ENCODE measurements around the gene NDUFB7. TPM values are rescaled to one million over a fixed set of nuclear protein-coding genes. Genes with fewer than 3 reads are reported as not detected.

The NDUFB7 gene
- total RNA-seq, 1 experiment from 2014 or later: 254 TPM

- Mint-ChIP-seq H3K27ac (no peak overlapping the region), H3K36me3 (no peaks in the 10 kb centered on the region), H3K4me1 (peaks cover 12% of the 10 kb centered on the region), H3K27me3 (ENCODE audit: low read depth) (no peaks in the 10 kb centered on the region), H3K4me3 (no peak overlapping the region), H3K9me3 (no peaks in the 10 kb centered on the region)
- DNase-seq (ENCODE audit: low spot score) (no peak), ATAC-seq (no peak)
- TF ChIP-seq GRHL2 (CRISPR knock-in tag; IDR thresholded peaks at IDR 0.05; ENCODE audit: insufficient replicate concordance, severe bottlenecking) (no peak), ZNF263 (CRISPR knock-in tag; IDR thresholded peaks at IDR 0.05; ENCODE audit: low read depth) (no peak), FOXP1 (CRISPR knock-in tag; IDR thresholded peaks at IDR 0.05; ENCODE audit: borderline replicate concordance) (no peak), ZNF416 (CRISPR knock-in tag; IDR thresholded peaks at IDR 0.05) (no peak), SP1 (CRISPR knock-in tag; conservative IDR thresholded peaks at IDR 0.05) (no peak), E2F1 (CRISPR knock-in tag; IDR thresholded peaks at IDR 0.05) (no peak), TCF7 (CRISPR knock-in tag; IDR thresholded peaks at IDR 0.05; ENCODE audit: low read depth) (no peak), NR2C2 (CRISPR knock-in tag; IDR thresholded peaks at IDR 0.05) (no peak), ARID4B (CRISPR knock-in tag; IDR thresholded peaks at IDR 0.05; ENCODE audit: borderline replicate concordance) (no peak), SOX15 (CRISPR knock-in tag; IDR thresholded peaks at IDR 0.05) (no peak)
- TF ChIP-seq, protein P1, sequence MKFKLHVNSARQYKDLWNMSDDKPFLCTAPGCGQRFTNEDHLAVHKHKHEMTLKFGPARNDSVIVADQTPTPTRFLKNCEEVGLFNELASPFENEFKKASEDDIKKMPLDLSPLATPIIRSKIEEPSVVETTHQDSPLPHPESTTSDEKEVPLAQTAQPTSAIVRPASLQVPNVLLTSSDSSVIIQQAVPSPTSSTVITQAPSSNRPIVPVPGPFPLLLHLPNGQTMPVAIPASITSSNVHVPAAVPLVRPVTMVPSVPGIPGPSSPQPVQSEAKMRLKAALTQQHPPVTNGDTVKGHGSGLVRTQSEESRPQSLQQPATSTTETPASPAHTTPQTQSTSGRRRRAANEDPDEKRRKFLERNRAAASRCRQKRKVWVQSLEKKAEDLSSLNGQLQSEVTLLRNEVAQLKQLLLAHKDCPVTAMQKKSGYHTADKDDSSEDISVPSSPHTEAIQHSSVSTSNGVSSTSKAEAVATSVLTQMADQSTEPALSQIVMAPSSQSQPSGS (CRISPR knock-in tag; IDR thresholded peaks at IDR 0.05; ENCODE audit: borderline replicate concordance, low read depth): no peak
- CTCF ChIA-PET: interaction anchor here (1.0 to 1.6 kb wide), 4 partner anchors 21 to 54 kb away, joined by 4 to 9 read pairs (median 4); no protein-coding TSS in a partner anchor
- POLR2A ChIA-PET: no interaction called here
Observed at GRCh38 chr19:14526423-14526822, 45.4 kb downstream of the NDUFB7 start.

DNA sequence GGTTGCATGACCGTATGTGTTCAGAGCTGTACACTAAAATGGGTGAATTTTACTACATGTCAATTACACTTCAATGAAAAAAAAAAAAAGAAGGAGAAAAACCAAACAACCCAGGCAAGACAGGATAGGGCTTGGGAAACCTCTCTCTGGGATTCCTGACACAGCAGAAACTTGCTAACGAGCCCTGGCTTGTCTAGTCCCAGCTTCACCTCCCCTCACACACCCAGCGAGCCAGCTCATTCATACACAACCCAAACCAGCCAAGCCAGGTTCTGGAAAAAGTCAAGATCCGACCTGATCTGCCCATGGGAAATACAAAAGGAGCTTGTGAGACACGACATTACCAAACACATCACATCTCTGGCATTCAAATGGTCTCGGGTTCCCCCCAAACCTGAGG, 46.1 kb downstream of the NDUFB7 start:
- Mint-ChIP-seq H3K4me1 (peaks cover 10% of the 10 kb centered on the region), H3K4me3 (no peak overlapping the region), H3K27me3 (ENCODE audit: low read depth) (no peaks in the 10 kb centered on the region), H3K9me3 (no peaks in the 10 kb centered on the region), H3K27ac (no peak overlapping the region; the same call in 1 of the 2 replicates), H3K36me3 (no peaks in the 10 kb centered on the region)
- ATAC-seq: no peak
- no peak for DNase-seq (ENCODE audit: low spot score)
- ChIA-PET CTCF (interaction anchor here (1.0 to 1.6 kb wide), 4 partner anchors 20 to 53 kb away, joined by 4 to 9 read pairs (median 4); no protein-coding TSS in a partner anchor), POLR2A (no interaction called here)
- TF ChIP-seq KAT7 (CRISPR knock-in tag; IDR thresholded peaks at IDR 0.05; ENCODE audit: borderline replicate concordance) (no peak), ZNF121 (CRISPR knock-in tag; IDR thresholded peaks at IDR 0.05) (no peak), NR2C2 (CRISPR knock-in tag; IDR thresholded peaks at IDR 0.05) (no peak), NFATC4 (CRISPR knock-in tag; IDR thresholded peaks at IDR 0.05) (no peak), GABPB1 (CRISPR knock-in tag; IDR thresholded peaks at IDR 0.05) (no peak), RELA (CRISPR knock-in tag; IDR thresholded peaks at IDR 0.05; ENCODE audit: borderline replicate concordance) (no peak), USF1 (CRISPR knock-in tag; IDR thresholded peaks at IDR 0.05) (no peak), ZNF281 (CRISPR knock-in tag; IDR thresholded peaks at IDR 0.05) (no peak), NR1H2 (CRISPR knock-in tag; IDR thresholded peaks at IDR 0.05) (no peak)
- TF ChIP-seq, protein P2, sequence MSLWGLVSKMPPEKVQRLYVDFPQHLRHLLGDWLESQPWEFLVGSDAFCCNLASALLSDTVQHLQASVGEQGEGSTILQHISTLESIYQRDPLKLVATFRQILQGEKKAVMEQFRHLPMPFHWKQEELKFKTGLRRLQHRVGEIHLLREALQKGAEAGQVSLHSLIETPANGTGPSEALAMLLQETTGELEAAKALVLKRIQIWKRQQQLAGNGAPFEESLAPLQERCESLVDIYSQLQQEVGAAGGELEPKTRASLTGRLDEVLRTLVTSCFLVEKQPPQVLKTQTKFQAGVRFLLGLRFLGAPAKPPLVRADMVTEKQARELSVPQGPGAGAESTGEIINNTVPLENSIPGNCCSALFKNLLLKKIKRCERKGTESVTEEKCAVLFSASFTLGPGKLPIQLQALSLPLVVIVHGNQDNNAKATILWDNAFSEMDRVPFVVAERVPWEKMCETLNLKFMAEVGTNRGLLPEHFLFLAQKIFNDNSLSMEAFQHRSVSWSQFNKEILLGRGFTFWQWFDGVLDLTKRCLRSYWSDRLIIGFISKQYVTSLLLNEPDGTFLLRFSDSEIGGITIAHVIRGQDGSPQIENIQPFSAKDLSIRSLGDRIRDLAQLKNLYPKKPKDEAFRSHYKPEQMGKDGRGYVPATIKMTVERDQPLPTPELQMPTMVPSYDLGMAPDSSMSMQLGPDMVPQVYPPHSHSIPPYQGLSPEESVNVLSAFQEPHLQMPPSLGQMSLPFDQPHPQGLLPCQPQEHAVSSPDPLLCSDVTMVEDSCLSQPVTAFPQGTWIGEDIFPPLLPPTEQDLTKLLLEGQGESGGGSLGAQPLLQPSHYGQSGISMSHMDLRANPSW (CRISPR knock-in tag; conservative IDR thresholded peaks at IDR 0.05; ENCODE audit: low read depth): no peak

Measured in WTC11 (cell line).